ENCODE data around the gene MAML3.

MAML3 gene

DNA sequence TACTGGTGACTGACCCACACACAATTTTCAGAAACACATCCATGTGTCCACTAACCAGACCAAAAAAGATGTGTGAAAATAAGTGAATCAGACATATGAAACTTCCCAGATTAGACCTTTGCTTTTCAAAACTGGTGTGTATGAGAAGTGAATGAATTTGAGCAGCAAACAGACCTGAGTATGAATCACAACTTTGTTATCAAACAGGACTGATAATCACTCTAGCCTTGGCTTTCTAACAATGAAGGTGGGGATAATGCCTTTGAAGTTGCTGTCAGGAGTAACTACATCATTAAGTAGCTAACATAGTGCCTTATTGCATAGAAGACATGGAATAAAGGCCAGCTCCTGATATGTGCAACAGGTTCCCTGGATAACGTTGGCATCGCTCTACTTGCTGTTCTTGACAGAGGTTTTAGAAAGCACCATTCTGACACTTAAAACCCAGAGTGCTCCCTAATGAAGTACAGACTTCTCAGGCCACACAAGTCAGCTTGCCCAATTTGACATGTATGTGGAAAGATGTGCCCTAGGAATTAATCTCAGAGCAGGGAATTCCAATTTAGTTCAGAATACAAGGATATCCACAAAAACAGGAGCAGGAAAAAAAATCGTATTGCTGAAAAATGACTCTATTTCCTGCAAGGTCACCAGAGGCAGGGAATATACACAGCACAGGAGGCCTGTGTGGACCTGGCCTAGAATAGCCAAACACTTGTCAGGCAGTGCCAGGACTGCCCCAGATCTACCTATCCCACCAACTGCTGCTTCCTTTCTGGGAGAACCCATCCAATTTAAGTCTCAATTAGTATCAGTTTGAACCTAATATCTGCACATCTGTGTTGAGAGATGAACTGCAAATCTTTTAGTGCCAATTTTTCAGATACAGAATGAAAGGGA is 87.7 kb downstream of the MAML3 start:
- DNase-seq = no peak

DNA sequence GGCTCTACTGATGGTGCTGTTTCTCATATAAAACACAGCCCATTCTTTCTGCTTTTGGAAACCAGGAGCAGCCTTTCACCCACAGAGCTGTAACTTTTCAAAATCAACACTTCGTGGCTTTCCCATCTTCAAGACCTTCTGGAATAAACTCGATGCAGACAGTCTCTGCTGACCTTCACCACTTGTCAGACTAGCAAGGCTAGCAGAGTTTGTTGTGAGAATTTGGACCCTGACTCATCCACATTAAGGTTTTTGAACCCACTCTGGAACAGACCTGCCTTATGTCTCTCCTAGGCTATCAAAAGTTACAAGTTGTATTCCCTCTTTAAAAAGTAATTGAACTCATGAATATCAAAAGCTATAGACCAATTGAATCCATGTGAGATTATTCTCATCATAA is 88.6 kb downstream of the MAML3 start:
- no peak for DNase-seq

DNA sequence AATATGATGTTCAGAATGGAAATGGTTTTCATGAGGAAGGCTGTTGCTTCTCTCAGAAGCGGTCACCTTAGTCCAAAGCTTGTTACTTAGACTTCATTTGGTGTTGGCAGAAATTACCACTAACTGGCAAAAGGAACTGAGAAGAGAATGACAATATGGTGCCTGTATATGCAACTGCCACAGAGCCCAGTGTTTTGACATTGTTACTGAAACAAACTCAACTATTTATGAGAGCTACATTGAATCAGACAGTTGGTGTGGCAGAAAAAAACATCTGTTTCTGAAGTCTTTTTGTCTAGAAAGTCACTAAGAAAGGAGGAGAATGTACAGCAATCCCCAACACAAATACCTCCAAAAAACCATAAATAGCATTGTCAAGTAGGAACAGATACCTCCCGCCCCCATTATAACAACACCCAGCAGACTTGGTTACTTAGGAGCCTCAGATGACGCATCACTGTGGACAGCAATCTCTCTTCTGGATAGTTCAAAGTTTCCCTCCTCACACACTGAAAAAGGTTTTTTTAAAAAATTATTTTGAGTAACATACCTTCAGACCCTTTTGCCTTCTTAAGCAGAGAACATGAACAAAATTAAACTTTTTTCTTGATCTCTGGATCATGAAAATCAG is 92.2 kb downstream of the MAML3 start:
- no peak for DNase-seq

DNA sequence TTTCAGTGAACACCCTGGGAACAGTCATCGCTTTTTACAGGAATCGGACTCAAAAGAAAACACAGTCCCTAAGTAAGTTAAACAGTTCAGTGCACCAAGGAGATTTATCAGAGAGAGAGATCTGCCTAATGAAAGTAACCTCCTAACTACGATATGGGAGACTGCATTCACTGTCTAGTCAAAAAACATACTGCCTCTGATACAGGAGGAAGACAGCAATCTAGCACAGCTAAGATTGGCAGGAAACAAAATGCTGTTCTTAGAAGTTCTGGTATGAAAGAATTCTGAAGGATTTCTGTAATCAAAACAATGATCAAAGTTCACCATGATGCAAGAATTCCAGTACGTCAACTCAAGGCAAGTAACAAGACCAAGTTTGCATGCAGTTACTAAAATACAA is 92.8 kb downstream of the MAML3 start:
- no peak for DNase-seq

DNA sequence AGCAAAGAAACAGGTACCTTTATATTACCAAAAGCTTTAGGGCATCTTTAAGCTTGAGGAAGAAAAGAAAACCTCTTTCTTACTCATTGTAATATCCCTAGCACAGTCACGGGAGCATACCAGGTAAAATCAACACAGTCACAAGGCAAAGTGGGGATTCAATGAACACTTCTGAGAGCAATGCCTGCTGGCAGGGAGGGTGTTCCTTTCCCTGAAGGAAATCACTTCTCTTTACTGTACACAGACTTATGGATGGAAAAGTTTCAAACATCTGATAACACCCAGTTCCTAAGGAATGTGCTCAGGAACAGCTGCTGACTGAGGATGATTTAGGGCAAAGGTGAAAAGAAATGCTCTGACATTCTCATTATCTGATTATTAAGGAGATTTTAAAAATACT is 94.8 kb downstream of the MAML3 start:
- no peak for DNase-seq

DNA sequence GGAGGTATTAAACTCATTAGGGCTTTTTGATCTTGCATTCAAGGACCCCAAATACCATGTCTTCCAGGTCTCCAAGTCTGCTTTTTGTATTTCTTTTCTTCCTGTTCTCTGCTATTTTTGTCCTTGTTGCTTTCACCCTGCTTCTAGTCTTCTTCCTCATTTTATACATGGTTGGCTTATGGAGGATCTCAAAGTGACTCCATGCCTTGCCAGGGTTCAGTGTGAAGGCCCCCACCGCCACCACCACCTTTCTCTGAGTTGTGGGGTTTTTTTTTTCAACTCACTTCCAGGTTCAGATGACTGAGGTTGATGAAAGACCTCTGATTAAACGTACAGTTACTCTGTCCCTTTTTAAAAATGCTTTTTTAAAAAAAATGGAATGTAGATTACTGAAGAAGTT is 96.3 kb downstream of the MAML3 start:
- no peak for DNase-seq

DNA sequence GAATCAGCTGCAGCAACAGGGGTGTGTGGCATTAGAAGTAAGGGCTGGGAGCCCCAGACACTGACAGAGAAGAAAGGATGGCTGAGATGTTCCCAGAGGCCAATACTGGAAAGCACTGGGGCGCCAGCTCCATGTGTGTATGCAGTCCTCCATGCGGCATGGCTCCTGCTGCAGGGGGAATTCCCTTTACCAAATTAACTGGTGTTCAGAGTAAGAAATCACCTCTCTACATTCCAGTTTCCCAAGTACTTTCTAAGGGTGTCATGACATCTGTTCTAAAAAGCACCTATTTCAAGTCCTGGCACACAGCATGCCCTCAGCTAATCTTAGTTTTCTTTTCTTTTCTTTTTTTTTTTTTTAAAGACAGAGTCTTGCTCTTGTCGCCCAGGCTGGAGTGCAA is 98.0 kb downstream of the MAML3 start:
- DNase-seq = no peak

DNA sequence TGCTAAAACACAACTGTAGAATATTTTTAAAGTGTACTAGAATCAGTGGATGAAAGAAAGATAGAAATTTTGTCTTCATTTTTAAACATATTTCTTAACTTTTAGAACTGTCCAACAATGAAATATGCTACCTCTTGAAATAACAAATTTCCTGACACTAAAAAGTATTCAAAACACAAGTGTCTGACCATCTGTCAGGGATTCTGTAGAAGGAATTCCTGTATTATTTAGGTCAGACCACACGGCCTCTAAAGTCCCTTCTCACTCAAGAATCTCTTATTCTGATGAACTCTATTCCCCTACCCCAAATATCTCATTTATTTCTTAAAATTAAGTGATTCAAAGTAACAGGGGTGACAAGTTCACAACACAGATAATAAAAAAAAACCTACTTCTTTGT is 99.1 kb downstream of the MAML3 start:
- no peak for DNase-seq

DNA sequence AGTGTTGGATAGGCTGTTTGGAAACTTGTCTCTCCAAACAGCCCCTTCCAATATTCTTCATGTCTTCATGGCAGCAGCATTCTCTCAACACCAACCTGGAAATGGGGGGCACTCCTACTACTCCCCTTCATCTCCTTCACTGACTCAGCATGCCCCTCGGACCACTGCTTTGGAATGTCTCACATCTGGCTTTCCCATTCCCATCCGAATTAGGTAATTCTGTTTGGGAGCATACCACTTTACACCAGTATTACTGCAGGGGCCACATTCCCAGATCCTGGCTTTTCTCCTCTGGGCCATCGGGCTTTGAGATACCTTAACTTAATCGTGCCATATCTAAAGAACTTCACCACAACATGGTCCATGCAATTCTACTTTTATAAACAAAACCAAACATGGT is 100.8 kb downstream of the MAML3 start:
- DNase-seq = no peak

DNA sequence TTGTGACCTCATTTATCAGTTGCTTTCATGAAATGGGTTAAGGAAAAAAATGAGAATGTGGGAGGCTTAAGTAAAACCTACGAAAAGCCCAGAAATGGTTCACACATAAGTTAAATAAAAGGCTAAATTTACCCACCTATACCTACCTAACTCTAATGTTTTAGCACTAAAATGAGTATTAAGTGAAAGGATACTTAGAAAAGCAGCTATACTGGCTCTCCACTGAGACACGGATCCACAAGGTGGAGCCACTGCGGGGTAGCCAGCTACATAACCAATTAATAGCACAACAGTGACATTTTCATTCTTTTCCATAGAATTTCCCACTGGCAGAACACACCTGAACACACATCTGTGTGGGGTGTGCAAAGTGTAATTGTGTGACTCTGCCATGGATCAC is 101.9 kb downstream of the MAML3 start:
- DNase-seq = peak in 1 of 2 donors; percentile 30

DNA sequence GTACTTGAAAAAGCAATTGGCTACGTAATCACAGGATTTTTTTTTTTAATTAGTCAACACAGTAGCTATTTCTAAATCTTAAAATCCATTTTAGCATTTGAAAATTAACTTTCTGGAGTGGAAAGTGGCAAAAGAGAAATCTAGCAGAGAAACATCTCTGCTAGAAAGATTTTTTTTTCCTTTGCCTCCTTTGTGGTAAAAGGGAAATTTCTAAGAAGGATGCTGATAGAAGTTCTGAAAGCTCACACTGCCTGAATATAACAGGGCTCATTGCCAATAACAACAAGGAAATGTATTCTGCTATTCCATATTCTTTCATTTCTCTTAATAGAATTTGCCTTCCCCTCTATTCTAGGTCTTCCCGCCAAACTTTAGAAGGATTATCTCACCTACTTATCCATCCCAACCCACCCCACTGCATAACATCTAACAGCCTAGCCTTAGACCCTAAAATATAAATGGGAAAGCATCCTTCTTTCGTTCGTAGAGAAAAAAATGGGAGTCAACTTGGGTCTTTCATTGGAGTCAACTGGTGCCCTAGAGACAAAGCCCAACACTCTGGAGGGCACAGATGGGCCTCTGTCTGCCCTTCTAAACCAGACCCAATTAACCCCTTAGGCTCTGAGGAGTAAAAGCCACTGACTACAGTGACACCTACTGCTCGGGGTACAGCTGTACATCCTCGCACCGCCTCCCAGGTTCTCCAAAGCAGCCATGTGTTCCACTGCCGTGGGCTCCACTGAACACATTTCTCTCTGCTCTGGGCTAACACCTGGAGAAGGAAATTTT is 103.9 kb downstream of the MAML3 start:
- no peak for DNase-seq

DNA sequence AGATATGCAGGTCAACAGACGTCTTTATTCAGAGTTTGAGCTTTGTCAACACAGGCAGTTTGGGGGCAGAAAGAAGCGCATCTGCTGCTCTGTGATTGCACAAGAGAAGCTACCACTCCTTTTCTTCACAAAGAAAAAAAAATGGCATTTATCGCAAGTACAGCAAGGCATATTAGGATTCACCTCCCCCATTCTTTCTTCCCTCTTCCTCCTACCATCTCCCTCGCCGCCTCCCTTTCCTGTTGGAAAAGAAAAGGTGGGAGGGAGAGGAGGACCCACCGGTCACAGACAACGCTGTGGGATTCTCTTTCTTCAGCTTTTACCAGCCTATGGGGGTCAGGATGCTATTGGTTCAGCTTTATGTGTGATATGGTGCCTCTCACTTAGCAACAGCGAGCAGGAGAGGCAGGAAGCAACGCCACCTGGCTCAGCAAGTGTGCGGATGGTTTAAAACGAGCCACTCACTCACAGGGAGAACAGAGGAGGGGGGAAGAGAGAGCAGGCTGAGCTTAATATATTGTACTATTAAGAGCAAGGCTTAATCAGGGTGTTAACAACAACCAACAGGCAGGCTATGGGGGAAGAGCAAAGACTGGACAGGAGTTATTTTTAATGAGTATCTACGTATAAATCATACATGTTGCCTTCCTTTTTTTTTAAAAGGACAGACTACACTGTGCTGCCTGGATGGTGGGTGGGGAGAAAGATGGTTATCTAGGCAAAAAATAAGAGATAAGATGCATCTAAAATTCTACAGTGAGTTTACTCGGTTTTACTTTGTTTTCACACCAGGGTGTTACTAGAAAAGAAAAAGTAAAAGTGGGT is 104.7 kb downstream of the MAML3 start:
- peak; percentile 52 for DNase-seq

DNA sequence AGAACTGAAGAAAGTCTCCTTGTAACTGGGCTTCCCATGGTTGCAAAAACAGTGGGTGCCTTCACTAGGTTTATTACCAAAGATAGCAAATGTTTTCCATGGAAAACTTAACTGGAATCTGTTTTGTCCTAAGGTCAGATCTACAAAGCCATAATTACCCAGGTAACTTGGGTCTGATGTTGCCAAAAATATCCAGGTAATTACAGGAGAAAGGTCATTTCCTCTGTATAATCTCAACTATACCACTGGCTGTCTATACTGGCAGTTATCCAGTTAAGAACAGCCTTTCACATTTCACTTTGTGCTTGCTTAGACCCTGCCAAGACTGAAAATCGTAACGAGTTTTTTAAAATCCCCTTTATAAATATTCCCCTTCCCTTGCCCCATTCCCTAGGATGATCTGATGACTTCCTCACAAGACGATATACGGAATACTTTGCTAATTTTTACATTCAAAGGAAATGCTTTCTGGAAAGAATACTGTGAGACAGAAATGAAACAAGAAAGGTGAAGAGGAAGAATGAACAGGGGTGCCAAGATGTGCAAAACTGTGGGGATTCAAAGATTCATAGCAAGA is 105.5 kb downstream of the MAML3 start:
- no peak for DNase-seq

DNA sequence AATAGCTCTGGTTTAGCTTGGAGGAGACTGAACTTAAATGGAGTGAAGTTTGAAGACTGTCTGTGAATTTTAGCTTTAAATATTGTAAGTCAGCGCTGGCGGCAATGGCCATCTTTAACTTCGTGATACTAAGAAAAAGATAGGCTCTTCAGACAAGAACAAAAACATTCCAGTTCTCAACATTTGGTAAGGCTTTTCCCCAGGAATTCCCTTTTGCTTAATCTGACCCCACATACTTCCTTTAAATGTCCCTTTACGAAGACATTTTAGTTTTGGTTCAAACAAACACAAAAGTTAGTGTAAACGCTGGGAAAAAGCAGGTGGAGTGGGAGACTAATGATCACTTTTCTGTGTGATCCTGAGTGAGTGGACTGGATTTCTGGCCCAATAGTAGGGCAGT is 106.2 kb downstream of the MAML3 start:
- DNase-seq = no peak

DNA sequence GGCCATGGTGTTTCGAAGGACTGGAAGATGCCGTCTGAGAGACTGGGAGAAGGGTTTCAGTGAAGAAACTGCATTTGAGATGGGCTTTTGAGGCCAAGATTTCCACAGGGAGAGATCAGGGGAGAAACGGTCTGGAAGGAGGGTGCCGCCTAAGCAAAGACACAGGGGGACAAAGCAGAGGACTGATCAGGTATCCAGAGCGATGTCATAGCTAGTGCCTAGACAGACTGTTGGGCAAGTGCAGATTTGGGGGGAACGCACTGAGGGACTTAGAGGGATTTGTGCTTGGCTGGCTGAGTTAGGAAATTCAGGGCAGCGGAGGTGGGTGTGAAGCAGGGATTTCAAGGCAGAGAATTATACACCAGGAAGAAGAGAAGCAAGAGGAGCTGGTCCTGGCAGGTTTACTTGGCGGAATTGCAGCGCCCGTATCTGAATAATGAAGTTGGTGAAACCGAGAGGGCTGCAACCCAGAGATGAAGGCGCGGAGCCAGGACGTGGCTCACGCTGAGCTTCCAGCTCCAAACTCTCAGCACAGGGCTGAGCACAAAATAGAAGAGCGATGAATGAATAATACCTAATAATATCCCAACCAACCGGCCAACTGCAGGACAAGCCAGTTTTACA is 106.9 kb downstream of the MAML3 start:
- no peak for DNase-seq

DNA sequence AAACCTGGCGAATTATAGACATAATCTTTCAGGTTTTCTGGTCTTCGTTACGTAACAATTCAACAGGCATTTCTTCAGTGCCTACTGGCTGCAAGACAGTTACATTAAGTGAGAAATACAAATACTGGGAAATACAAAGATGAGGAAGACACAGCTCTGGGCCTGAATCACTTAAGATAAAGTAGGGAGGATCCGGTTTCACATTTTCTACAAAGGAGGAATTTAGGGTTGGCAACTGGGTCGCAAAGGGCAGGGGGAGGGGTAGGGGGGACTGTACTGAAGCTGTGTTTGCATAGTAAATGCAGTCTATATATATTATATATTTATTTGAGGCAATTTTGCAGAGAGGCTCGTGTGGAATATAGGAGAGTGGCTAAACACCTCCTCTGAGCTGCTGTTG is 107.4 kb downstream of the MAML3 start:
- no peak for DNase-seq

DNA sequence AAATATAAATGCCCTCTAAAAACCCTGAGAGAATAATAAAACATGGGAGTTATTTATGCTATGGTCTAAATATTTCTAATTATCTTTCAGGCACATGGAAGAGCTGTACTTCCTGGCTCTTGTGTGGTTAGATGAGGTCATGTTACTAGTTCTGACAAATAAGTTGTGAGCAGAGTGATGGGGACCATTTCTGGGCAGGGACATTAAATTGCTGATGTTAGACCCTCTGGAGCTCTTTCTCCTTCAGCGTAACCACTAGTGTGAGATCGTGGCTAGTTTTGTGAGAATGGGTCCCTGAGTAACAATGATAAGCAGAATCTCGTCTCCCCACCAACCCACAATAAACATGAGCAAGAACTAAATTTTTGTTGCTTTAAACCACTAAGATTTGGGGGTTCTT is 108.0 kb downstream of the MAML3 start:
- no peak for DNase-seq

DNA sequence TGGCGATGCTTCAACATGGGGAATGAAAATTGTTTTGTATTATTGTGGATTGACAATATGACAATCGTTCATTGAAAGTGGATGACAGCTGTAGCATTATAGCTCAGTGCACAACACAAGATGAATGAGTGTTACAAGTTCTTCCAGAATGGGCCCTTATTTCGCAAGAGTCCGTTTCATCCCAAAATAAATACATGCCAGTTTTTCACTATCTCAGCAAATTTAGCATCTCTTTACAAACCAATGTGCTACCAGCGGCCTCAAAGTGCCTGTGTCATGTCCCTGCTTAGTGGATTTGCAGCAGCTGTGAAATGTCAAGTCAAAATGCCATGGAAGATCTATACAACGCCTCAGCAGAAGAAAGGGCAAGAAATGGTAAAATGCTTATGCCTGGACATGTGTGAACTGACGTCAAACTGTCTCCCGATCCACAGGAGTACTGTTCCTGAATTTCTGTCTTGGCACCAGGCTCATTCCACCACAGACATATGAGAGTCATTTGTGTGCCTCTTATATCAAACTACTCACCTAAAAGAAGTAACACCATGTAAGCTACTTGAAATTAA is 109.6 kb downstream of the MAML3 start:
- DNase-seq = no peak

DNA sequence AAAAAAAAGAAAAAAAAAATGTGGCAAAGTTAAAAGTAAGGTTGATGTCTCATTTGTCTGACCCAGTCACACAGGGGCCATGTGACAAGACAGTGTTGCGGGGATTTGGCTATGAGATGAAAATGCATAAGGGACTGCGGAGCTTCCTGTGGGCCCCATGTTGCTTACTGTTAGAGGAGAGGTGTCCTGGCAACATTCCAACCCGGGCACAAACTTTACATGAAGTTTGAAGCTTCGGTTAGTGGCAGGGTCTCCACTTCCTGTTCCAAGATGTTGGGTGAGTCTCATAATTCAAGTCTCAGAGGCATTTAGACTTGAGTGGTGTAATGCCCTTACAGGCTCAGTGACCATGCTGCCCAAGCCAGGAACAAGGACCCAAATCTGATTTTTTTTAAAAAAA is 111.3 kb downstream of the MAML3 start:
- DNase-seq = no peak

DNA sequence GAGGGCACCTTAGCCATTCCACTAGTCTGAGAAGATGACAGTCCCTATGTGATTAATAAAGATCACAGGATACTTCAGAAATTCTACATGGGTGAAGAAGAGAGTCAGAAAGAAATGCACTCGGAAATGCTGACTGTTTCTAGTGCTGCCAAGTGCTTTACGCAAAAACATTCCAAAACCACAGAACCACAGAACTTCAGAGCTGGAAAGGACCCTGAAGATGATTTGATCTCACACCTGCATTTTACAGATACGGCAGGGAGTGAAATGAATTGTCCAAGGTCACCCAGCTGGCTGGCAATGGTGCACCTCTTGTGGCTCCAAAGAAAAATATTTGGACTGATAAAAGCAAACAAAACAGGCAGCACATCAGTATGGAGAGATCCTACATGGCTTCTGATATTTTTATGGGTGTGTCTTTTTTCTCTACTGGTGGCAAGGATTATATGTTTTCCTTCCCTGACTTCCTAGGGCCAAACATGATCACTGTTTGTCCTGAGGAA is 115.9 kb downstream of the MAML3 start:
- DNase-seq = no peak

DNA sequence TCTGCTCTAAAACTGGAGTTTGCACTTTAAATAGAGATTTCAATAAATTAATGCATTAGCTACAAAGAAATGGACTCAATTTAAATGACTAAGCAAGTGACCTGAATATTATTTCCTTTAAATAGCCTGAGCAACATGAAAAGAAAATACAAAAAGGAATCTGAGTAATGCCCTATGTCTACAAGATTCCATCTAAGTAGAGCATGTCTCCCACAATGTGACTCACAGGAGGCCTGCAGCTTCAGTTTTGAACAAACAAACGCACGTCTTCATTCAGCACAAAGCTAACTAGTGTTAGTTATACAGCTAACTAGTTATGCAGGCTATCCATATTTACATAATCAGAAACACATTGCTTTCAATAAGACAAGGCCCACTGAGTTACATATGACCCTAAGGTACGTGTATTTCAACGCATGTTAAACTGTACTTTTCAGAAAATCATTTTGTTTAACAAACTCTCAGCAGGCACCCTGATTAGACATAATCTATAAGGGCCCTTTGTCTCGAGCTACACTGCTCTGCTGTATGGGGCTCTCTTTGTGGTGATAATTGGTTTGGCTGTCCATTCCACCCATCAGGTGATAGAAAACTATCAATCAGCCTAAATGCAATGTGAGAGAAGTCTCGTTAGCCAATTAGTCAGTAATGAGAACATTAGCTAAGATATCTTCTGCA is 116.5 kb downstream of the MAML3 start:
- DNase-seq = no peak
